Natural killer cell (primary cell): ENCODE results near the gene POU6F2. TPM values are rescaled to one million over a fixed set of nuclear protein-coding genes. Genes with fewer than 3 reads are reported as not detected.

Experiments used
- ATAC-seq, 3 donors: fragments of 150-1000 bp in 2 of 3; fragments of 200-7000 bp in 1 of 3; cut with Tn5 transposase; 1 replicate in 1 of 3; 2 replicates in 2 of 3; pipeline ENCODE4 v1.10.0; 2021; ENCODE audit warnings: mild to moderate bottlenecking in 2 of 3, moderate library complexity in 2 of 3
- DNase-seq, 2 donors: peaks; one replicate each; pipeline versions ENCODE4 v3.0.0 to v3.0.0-alpha.2; 2013 to 2021; ENCODE audit warnings: mixed read lengths in 1 of 2
- H3K27ac ChIP-seq: one replicate; pipeline ENCODE4 v1.5.1; 2013; ENCODE audit warnings: mild to moderate bottlenecking, low read length
- H3K27me3 ChIP-seq: one replicate; pipeline ENCODE4 v1.6.1; 2013; ENCODE audit warnings: low read length; ENCODE audit not compliant: control insufficient read depth, insufficient read depth
- H3K36me3 ChIP-seq: one replicate; pipeline ENCODE4 v1.6.1; 2013; ENCODE audit warnings: low read length; ENCODE audit not compliant: control insufficient read depth, insufficient read depth
- H3K4me1 ChIP-seq: one replicate; pipeline ENCODE4 v1.6.1; 2013; ENCODE audit warnings: low read length; ENCODE audit not compliant: control insufficient read depth, insufficient read depth
- H3K4me3 ChIP-seq: one replicate; pipeline ENCODE4 v1.5.1; 2013; ENCODE audit warnings: low read length
- H3K9me3 ChIP-seq: one replicate; pipeline ENCODE4 v1.6.1; 2013; ENCODE audit warnings: low read length; ENCODE audit not compliant: control insufficient read depth, insufficient read depth
- H3K27ac Mint-ChIP-seq, 2 donors: one replicate each; pipeline ENCODE4 v1.8.0; 2022; ENCODE audit warnings: mild to moderate bottlenecking in 2 of 2, mixed read lengths in 2 of 2, moderate library complexity in 1 of 2
- H3K27me3 Mint-ChIP-seq, 2 donors: one replicate each; pipeline ENCODE4 v1.8.0; 2022; ENCODE audit warnings: low read depth in 2 of 2, mixed read lengths in 2 of 2
- H3K36me3 Mint-ChIP-seq: one replicate; pipeline ENCODE4 v1.8.0; 2022; ENCODE audit warnings: mixed read lengths
- H3K4me1 Mint-ChIP-seq, 2 donors: one replicate each; pipeline ENCODE4 v1.8.0; 2022; ENCODE audit warnings: mixed read lengths in 2 of 2
- H3K4me3 Mint-ChIP-seq: one replicate; pipeline ENCODE4 v1.8.0; 2022; ENCODE audit warnings: mild to moderate bottlenecking, moderate library complexity, mixed read lengths
- H3K9me3 Mint-ChIP-seq, 2 donors: one replicate each; pipeline ENCODE4 v1.8.0; 2022; ENCODE audit warnings: mixed read lengths in 2 of 2
- WGBS: methylation state at CpG from one replicate; pipeline ENCODE4 v1.1.7; 2013; ENCODE audit warnings: missing lambda C conversion rate; ENCODE audit not compliant: insufficient coverage; 5-methylcytosine and 5-hydroxymethylcytosine counted together
- intact Hi-C: fragments of 100-400 bp; cut with micrococcal nuclease; formaldehyde crosslinking; loops from one replicate; pipeline ENCODE4 v1.14.2; 2022
- total RNA-seq, 4 donors: library from RNA; stranded (reverse); fragments of 120-200 nt in 1 of 4; gene quantifications; one replicate each; pipeline versions ENCODE4 v1.2.3 to v1.2.4, GENCODE V29; 2013 to 2022
- TF ChIP-seq, protein P1 (sequence below): fragments of 200-600 bp; IDR thresholded peaks from one replicate; pipeline ENCODE4 v1.8.0; 2022; ENCODE audit warnings: antibody characterized with exemption

The POU6F2 gene
- total RNA-seq, 3 donors from 2014 or later (not counting 1 experiment from before 2014, with no cell fraction given) = 0.28 to 0.29 TPM; not detected in 1

- Histone ChIP-seq H3K27me3 (no peaks in the 10 kb centered on the region), H3K4me1 (no peaks in the 10 kb centered on the region), H3K4me3 (no peak overlapping the region), H3K27ac (no peak overlapping the region), H3K9me3 (no peaks in the 10 kb centered on the region), H3K36me3 (no peaks in the 10 kb centered on the region)
- Mint-ChIP-seq H3K36me3 (no peaks in the 10 kb centered on the region), H3K4me1 (no peaks in the 10 kb centered on the region), H3K9me3 (no peaks in the 10 kb centered on the region), H3K27ac (no peak overlapping the region), H3K27me3 (no peaks in the 10 kb centered on the region), H3K4me3 (no peak overlapping the region)
- DNase-seq = no peak
- ATAC-seq = no peak
- TF ChIP-seq, protein P1, sequence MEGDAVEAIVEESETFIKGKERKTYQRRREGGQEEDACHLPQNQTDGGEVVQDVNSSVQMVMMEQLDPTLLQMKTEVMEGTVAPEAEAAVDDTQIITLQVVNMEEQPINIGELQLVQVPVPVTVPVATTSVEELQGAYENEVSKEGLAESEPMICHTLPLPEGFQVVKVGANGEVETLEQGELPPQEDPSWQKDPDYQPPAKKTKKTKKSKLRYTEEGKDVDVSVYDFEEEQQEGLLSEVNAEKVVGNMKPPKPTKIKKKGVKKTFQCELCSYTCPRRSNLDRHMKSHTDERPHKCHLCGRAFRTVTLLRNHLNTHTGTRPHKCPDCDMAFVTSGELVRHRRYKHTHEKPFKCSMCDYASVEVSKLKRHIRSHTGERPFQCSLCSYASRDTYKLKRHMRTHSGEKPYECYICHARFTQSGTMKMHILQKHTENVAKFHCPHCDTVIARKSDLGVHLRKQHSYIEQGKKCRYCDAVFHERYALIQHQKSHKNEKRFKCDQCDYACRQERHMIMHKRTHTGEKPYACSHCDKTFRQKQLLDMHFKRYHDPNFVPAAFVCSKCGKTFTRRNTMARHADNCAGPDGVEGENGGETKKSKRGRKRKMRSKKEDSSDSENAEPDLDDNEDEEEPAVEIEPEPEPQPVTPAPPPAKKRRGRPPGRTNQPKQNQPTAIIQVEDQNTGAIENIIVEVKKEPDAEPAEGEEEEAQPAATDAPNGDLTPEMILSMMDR = no peak
- 62% methylated on average over 3 of the region's 3 CpGs for WGBS
- intact Hi-C loops = no loop called here
Measured at GRCh38 chr7:39228946-39229345, 251.2 kb downstream of the POU6F2 start.

DNA sequence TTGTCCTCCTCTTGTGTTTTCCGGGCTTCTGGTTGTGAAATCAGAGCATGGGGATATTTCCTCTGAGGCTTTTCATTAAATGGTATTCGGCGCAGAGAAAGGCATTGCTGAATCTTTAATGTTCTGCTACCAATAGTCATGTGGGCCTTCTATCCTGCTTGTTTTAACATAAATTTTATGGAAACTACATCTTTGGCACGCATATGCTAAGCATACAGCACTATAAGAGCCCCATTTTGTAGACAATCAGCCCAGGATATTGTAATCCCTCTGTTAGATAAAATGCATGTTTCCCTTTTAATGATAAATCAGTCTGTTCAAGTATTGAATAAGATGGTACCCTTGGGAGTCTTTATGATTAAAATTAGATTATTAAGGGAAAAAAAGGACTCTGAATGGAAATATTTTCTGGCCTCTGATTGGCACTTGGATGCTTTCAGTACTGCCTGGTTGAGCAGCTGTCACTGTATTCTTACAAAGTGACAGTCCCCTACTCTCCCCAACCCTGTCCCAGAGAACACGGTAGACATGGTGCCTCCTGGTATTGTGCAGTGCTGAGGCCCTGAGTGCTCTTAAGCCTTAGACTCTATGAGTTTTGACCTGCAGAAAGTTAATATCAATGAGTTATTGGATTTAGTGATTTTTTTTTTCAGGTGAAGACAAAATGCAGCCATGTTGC, 256.3 kb downstream of the POU6F2 start:
- H3K4me3 Mint-ChIP-seq = no peak overlapping the region
- H3K9me3 Mint-ChIP-seq = no peaks in the 10 kb centered on the region
- intact Hi-C loops = no loop called here
- H3K4me1 ChIP-seq = no peaks in the 10 kb centered on the region
- peaks cover 0 to 6% of the 10 kb centered on the region in 2 donors for H3K27me3 Mint-ChIP-seq
- H3K4me3 ChIP-seq = no peak overlapping the region
- H3K27ac ChIP-seq = no peak overlapping the region
- DNase-seq = no peak
- H3K27me3 ChIP-seq = no peaks in the 10 kb centered on the region
- no peaks in the 10 kb centered on the region for H3K9me3 ChIP-seq
- H3K4me1 Mint-ChIP-seq = no peaks in the 10 kb centered on the region
- H3K36me3 ChIP-seq = no peaks in the 10 kb centered on the region
- 92% methylated on average over 5 of the region's 5 CpGs for WGBS
- ATAC-seq = no peak
- TF ChIP-seq, protein P1 = no peak
- H3K27ac Mint-ChIP-seq = no peak overlapping the region
- no peaks in the 10 kb centered on the region for H3K36me3 Mint-ChIP-seq

GRCh38 chr7:39238234-39238869, 260.6 kb downstream of the POU6F2 start:
- no peaks in the 10 kb centered on the region for H3K36me3 Mint-ChIP-seq
- Histone ChIP-seq H3K36me3 (no peaks in the 10 kb centered on the region), H3K4me1 (no peaks in the 10 kb centered on the region), H3K9me3 (no peaks in the 10 kb centered on the region), H3K27ac (no peak overlapping the region), H3K4me3 (no peak overlapping the region), H3K27me3 (no peaks in the 10 kb centered on the region)
- DNase-seq = no peak
- 94% methylated on average over 12 of the region's 12 CpGs for WGBS
- ATAC-seq = no peak
- TF ChIP-seq, protein P1 = no peak
- H3K9me3 Mint-ChIP-seq = peaks cover 0 to 3% of the 10 kb centered on the region in 2 donors
- no peak overlapping the region for H3K27ac Mint-ChIP-seq
- intact Hi-C loops = no loop called here
- no peaks in the 10 kb centered on the region for H3K4me1 Mint-ChIP-seq
- peaks cover 3 to 6% of the 10 kb centered on the region in 2 donors for H3K27me3 Mint-ChIP-seq
- H3K4me3 Mint-ChIP-seq = no peak overlapping the region
